H1 (cell line): Measurements from ENCODE around the gene CCR8. TPM values are rescaled to one million over a fixed set of nuclear protein-coding genes. Genes with fewer than 3 reads are reported as not detected.

Experiments used
- CBX5 ChIP-seq: fragments of 300-800, 300-1000 bp; sonication (generic); IDR thresholded peaks from 2 replicates; pipeline ENCODE4 v1.7.1; 2016; ENCODE audit warnings: antibody characterized with exemption, low read length, low read depth
- POLR2AphosphoS5 ChIP-seq: IDR thresholded peaks from 2 replicates; pipeline ENCODE4 v1.6.1; 2011; ENCODE audit warnings: low read depth, low read length
- polyA plus RNA-seq, 7 experiments: library from polyadenylated mRNA; depleted of rRNA in 3 of 7; stranded (reverse) in 5 of 7; unstranded in 2 of 7; fragments of >200 nt in 5 of 7; fragments of 200-250 nt in 2 of 7; gene quantifications; 1 replicate in 5 of 7; 2 replicates in 1 of 7; 4 replicates in 1 of 7; pipeline versions ENCODE4 v1.2.1 to v1.2.3, GENCODE V29; 2011 to 2013; ENCODE audit warnings: missing spikeins in 2 of 7, mixed read lengths in 2 of 7
- total RNA-seq: library from RNA; stranded (reverse); fragmentation: NEBNext Ultra II Directional; extraction: Animal tissue kit (Norgen Biotek cat#: 25700); gene quantifications from 2 replicates; pipeline ENCODE4 v1.2.1, GENCODE V29; 2021
- TF ChIP-seq, protein P1 (sequence below): fragments of 300-600 bp; sonication (generic); IDR thresholded peaks from 2 replicates; pipeline ENCODE4 v1.7.1; 2012; ENCODE audit warnings: low read length, moderate library complexity, mild to moderate bottlenecking, inconsistent platforms; ENCODE audit not compliant: insufficient replicate concordance
- TF ChIP-seq, protein P2 (sequence below), 3 experiments: IDR thresholded peaks; 1 replicate in 2 of 3; 2 replicates in 1 of 3; pipeline versions ENCODE4 v1.5.1 to v1.6.1; 2011; ENCODE audit warnings: low read length in 3 of 3, mild to moderate bottlenecking in 3 of 3, inconsistent platforms in 2 of 3, low read depth in 1 of 3, moderate library complexity in 1 of 3; ENCODE audit not compliant: insufficient read depth in 1 of 3; ENCODE audit errors: control extremely low read depth in 1 of 3

CCR8 gene
- total and polyA plus RNA-seq, 2 of the 8 experiments (the other 6 are each of a cell fraction or from before 2014, with no cell fraction given), result 0.35 TPM; not detected in 1

DNA sequence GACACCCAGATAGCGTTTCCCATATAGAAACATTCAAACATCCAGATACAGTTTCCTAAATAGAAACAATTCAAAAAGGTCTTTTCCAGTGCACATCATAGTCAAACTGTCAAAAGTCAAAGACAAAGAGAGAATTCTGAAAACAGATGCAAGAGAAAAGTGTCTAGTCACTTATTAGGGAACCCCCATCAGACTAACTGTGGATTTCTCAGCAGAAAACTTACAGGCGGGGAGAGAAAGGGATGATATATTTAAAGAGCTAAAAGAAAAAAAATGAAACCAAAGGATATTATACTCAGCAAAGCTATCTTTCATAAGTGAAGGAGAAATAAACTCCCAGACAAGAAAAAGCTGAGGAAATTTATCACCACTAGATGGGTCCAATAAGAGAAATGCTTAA, 27.3 kb upstream of the CCR8 start (continued):
- TF ChIP-seq, protein P1, sequence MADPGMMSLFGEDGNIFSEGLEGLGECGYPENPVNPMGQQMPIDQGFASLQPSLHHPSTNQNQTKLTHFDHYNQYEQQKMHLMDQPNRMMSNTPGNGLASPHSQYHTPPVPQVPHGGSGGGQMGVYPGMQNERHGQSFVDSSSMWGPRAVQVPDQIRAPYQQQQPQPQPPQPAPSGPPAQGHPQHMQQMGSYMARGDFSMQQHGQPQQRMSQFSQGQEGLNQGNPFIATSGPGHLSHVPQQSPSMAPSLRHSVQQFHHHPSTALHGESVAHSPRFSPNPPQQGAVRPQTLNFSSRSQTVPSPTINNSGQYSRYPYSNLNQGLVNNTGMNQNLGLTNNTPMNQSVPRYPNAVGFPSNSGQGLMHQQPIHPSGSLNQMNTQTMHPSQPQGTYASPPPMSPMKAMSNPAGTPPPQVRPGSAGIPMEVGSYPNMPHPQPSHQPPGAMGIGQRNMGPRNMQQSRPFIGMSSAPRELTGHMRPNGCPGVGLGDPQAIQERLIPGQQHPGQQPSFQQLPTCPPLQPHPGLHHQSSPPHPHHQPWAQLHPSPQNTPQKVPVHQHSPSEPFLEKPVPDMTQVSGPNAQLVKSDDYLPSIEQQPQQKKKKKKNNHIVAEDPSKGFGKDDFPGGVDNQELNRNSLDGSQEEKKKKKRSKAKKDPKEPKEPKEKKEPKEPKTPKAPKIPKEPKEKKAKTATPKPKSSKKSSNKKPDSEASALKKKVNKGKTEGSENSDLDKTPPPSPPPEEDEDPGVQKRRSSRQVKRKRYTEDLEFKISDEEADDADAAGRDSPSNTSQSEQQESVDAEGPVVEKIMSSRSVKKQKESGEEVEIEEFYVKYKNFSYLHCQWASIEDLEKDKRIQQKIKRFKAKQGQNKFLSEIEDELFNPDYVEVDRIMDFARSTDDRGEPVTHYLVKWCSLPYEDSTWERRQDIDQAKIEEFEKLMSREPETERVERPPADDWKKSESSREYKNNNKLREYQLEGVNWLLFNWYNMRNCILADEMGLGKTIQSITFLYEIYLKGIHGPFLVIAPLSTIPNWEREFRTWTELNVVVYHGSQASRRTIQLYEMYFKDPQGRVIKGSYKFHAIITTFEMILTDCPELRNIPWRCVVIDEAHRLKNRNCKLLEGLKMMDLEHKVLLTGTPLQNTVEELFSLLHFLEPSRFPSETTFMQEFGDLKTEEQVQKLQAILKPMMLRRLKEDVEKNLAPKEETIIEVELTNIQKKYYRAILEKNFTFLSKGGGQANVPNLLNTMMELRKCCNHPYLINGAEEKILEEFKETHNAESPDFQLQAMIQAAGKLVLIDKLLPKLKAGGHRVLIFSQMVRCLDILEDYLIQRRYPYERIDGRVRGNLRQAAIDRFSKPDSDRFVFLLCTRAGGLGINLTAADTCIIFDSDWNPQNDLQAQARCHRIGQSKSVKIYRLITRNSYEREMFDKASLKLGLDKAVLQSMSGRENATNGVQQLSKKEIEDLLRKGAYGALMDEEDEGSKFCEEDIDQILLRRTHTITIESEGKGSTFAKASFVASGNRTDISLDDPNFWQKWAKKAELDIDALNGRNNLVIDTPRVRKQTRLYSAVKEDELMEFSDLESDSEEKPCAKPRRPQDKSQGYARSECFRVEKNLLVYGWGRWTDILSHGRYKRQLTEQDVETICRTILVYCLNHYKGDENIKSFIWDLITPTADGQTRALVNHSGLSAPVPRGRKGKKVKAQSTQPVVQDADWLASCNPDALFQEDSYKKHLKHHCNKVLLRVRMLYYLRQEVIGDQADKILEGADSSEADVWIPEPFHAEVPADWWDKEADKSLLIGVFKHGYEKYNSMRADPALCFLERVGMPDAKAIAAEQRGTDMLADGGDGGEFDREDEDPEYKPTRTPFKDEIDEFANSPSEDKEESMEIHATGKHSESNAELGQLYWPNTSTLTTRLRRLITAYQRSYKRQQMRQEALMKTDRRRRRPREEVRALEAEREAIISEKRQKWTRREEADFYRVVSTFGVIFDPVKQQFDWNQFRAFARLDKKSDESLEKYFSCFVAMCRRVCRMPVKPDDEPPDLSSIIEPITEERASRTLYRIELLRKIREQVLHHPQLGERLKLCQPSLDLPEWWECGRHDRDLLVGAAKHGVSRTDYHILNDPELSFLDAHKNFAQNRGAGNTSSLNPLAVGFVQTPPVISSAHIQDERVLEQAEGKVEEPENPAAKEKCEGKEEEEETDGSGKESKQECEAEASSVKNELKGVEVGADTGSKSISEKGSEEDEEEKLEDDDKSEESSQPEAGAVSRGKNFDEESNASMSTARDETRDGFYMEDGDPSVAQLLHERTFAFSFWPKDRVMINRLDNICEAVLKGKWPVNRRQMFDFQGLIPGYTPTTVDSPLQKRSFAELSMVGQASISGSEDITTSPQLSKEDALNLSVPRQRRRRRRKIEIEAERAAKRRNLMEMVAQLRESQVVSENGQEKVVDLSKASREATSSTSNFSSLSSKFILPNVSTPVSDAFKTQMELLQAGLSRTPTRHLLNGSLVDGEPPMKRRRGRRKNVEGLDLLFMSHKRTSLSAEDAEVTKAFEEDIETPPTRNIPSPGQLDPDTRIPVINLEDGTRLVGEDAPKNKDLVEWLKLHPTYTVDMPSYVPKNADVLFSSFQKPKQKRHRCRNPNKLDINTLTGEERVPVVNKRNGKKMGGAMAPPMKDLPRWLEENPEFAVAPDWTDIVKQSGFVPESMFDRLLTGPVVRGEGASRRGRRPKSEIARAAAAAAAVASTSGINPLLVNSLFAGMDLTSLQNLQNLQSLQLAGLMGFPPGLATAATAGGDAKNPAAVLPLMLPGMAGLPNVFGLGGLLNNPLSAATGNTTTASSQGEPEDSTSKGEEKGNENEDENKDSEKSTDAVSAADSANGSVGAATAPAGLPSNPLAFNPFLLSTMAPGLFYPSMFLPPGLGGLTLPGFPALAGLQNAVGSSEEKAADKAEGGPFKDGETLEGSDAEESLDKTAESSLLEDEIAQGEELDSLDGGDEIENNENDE, result no peak
- TF ChIP-seq POLR2AphosphoS5 (no peak), CBX5 (no peak)
- TF ChIP-seq, protein P2, sequence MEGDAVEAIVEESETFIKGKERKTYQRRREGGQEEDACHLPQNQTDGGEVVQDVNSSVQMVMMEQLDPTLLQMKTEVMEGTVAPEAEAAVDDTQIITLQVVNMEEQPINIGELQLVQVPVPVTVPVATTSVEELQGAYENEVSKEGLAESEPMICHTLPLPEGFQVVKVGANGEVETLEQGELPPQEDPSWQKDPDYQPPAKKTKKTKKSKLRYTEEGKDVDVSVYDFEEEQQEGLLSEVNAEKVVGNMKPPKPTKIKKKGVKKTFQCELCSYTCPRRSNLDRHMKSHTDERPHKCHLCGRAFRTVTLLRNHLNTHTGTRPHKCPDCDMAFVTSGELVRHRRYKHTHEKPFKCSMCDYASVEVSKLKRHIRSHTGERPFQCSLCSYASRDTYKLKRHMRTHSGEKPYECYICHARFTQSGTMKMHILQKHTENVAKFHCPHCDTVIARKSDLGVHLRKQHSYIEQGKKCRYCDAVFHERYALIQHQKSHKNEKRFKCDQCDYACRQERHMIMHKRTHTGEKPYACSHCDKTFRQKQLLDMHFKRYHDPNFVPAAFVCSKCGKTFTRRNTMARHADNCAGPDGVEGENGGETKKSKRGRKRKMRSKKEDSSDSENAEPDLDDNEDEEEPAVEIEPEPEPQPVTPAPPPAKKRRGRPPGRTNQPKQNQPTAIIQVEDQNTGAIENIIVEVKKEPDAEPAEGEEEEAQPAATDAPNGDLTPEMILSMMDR (IDR thresholded peaks at IDR 0.05; ENCODE audit: control extremely low read depth in 1 of 3, insufficient read depth in 1 of 3, low read depth in 1 of 3, low read length in 3 of 3), result no peak
